Mammary epithelial cell (primary cell): ENCODE data around the gene THRB.

Source experiments
- EZH2 ChIP-seq: IDR thresholded peaks from 2 replicates; pipeline ENCODE4 v1.6.1; 2012; ENCODE audit warnings: low read length, inconsistent platforms, borderline replicate concordance
- TF ChIP-seq, protein P1 (sequence below), 2 donors: IDR thresholded peaks in 1 of 2; conservative IDR thresholded peaks in 1 of 2; 2 replicates each; pipeline ENCODE4 v1.5.1; 2011 to 2012; ENCODE audit warnings: inconsistent platforms in 2 of 2, low read length in 2 of 2, mild to moderate bottlenecking in 2 of 2, control low read depth in 1 of 2, low read depth in 1 of 2; ENCODE audit not compliant: insufficient read depth in 1 of 2; ENCODE audit errors: extremely low read depth in 1 of 2

GRCh38 chr3:24364359-24364758, 130.3 kb downstream of the THRB start:
- TF ChIP-seq, protein P1, sequence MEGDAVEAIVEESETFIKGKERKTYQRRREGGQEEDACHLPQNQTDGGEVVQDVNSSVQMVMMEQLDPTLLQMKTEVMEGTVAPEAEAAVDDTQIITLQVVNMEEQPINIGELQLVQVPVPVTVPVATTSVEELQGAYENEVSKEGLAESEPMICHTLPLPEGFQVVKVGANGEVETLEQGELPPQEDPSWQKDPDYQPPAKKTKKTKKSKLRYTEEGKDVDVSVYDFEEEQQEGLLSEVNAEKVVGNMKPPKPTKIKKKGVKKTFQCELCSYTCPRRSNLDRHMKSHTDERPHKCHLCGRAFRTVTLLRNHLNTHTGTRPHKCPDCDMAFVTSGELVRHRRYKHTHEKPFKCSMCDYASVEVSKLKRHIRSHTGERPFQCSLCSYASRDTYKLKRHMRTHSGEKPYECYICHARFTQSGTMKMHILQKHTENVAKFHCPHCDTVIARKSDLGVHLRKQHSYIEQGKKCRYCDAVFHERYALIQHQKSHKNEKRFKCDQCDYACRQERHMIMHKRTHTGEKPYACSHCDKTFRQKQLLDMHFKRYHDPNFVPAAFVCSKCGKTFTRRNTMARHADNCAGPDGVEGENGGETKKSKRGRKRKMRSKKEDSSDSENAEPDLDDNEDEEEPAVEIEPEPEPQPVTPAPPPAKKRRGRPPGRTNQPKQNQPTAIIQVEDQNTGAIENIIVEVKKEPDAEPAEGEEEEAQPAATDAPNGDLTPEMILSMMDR (conservative IDR thresholded peaks at IDR 0.05 in 1 of 2, IDR thresholded peaks at IDR 0.05 in 1 of 2; ENCODE audit: extremely low read depth in 1 of 2, insufficient read depth in 1 of 2, low read depth in 1 of 2, low read length in 2 of 2) = no peak
- no peak for TF ChIP-seq EZH2
